Ovary (tissue), 9 donors: ENCODE measurements around the gene ZNF280D. TPM values are rescaled to one million over a fixed set of nuclear protein-coding genes. Genes with fewer than 3 reads are reported as not detected.

Source experiments
- DNase-seq, 5 donors: peaks; one replicate each; pipeline ENCODE4 v3.0.0-alpha.2; 2019 to 2020
- H3K27ac ChIP-seq, 2 donors: fragments of 200-600 bp; one replicate each; pipeline versions ENCODE4 v1.5.1 to v1.8.0; 2019 to 2022
- H3K27me3 ChIP-seq: fragments of 200-600 bp; one replicate; pipeline ENCODE4 v1.8.0; 2022
- H3K36me3 ChIP-seq: fragments of 200-600 bp; sonication (generic); one replicate; pipeline ENCODE4 v1.5.1; 2019
- H3K4me1 ChIP-seq: one replicate; pipeline ENCODE4 v1.8.1; 2013; ENCODE audit warnings: mild to moderate bottlenecking, moderate library complexity; ENCODE audit not compliant: insufficient read depth
- H3K4me3 ChIP-seq: fragments of 200-600 bp; sonication (generic); one replicate; pipeline ENCODE4 v1.5.1; 2017
- H3K9me3 ChIP-seq, 2 donors: fragments of 200-600 bp in 1 of 2; sonication (generic) in 1 of 2; one replicate each; pipeline versions ENCODE4 v1.5.1 to v1.8.1; 2013 to 2019; ENCODE audit warnings: mild to moderate bottlenecking in 1 of 2, moderate library complexity in 1 of 2
- CTCF ChIP-seq, 3 donors: fragments of 450-650 bp in 2 of 3; fragments of 200-600 bp in 1 of 3; IDR thresholded peaks; one replicate each; pipeline versions ENCODE4 v1.5.1 to v1.8.0; 2016 to 2022; ENCODE audit warnings: antibody characterized with exemption in 3 of 3, mild to moderate bottlenecking in 1 of 3
- EP300 ChIP-seq: sonication (generic); formaldehyde crosslinking; IDR thresholded peaks from one replicate; pipeline ENCODE4 v1.6.1; 2017; ENCODE audit warnings: antibody characterized with exemption
- POLR2A ChIP-seq: fragments of 450-650 bp; IDR thresholded peaks from one replicate; pipeline ENCODE4 v1.6.1; 2017; ENCODE audit warnings: antibody characterized with exemption, mild to moderate bottlenecking, moderate library complexity
- WGBS, 3 donors: extraction: QIAGEN DNeasy Blood & Tissue Kit in 1 of 3; methylation state at CpG; one replicate each; pipeline versions ENCODE4 v1.1.5 to v1.1.7; 2013 to 2017; 5-methylcytosine and 5-hydroxymethylcytosine counted together
- intact Hi-C, 4 donors: fragments of 100-400 bp; cut with DNase I; formaldehyde crosslinking; loops; one replicate each; pipeline versions ENCODE4 v1.11.0 to v1.15.1; 2022 to 2023
- polyA plus RNA-seq, 2 donors: library from polyadenylated mRNA; stranded (reverse); fragments of 200-250 nt in 1 of 2; fragments of 350-450 nt in 1 of 2; fragmentation: Illumina TruSeq in 1 of 2; extraction: RNeasy Lipid Tissue Mini Kit (QIAGEN cat#74804) in 1 of 2; gene quantifications; one replicate each; pipeline ENCODE4 v1.2.3, GENCODE V29; 2013 to 2014
- total RNA-seq, 7 donors: library from RNA; depleted of rRNA in 2 of 7; stranded (reverse); fragments of >200 nt in 2 of 7; fragmentation: NEBNext Ultra II Directional in 3 of 7; extraction: Animal tissue kit (Norgen Biotek cat#: 25700) in 3 of 7; gene quantifications; one replicate each; pipeline versions ENCODE4 v1.1.0 to v1.2.4, GENCODE V29; 2016 to 2023
- donor health status: DM: no; HTN: no; CAD: no; lungs with moderate emphysema.
- donor health status: DM: no; HTN: no; CAD: no.
- donor health status: Bipolar disorder and iron deficiency.
- donor health status: DM: yes; HTN: yes; CAD: no.
- donor health status: DM: no; HTN: no; CAD: no.
- donor health status: DM: yes; HTN: yes; CAD: no.

Gene ZNF280D
- total and polyA plus RNA-seq, 9 donors: 27.3 to 66.0 (median 50.4) TPM

DNA sequence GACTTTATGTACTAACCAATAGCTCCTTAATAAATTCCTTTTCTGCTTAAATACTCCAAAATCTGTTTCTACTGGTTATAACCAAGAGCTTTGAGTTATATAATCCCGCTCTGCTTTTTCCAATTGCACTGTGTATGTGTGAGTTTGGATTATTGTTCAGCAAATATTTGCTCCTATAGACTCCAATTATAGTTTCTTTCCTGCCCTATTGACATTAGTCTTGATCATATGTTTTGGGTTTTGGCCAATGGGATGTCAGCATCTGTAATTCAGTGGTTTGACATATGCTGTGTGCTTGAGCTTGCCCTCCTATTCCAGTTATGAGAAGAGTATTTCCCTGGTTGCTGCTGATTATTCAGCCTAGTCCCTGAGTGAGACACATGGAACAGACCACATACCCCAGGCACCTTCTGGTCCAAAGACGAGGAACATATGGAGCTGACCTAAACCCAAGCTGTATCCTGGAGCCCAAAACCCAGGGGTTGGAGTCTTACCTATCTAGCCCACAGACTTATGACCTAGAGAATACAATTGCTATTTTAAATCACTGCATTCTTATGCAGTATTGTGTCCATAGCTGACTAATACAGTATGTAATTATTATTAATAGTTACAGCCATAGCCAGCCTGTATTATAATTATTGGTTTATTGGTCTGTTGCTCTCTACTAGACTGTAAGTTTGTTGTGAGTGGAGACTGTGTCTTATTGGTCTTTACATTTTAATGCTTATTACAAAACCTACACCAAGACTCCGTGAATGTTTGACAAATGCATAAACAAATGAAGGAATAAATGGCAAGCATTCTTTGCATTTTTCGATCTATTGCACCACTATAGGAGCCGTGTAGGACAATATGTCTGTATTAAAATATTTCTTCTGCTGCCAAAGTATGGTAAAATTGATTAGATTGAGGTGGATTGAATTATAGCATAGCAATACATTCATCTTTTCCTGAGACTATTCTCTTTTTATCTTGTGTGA, 11.7 kb upstream of the ZNF280D start:
- 89% methylated on average over 5 of the region's 5 CpGs for WGBS, 3 donors

GRCh38 chr15:56741541-56741940, 8.2 kb upstream of the ZNF280D start:
- Histone ChIP-seq H3K4me1 (peaks cover 2% of the 10 kb centered on the region), H3K36me3 (no peaks in the 10 kb centered on the region), H3K4me3 (no peak overlapping the region), H3K27ac (no peak overlapping the region), H3K9me3 (no peaks in the 10 kb centered on the region), H3K27me3 (no peaks in the 10 kb centered on the region)
- no peak for DNase-seq
- no peak for TF ChIP-seq EP300
- TF ChIP-seq CTCF (IDR thresholded peaks at IDR 0.05): no peak
- TF ChIP-seq POLR2A: no peak
- intact Hi-C loops: no loop called here
- WGBS, 3 donors: 19 to 24% (median 23%) methylated on average over 2 of the region's 2 CpGs

More for the DNA sequence above, 11.7 kb upstream of the ZNF280D start:
- TF ChIP-seq EP300 (no peak), POLR2A (no peak), CTCF (IDR thresholded peaks at IDR 0.05) (no peak)
- Histone ChIP-seq H3K27ac (no peak overlapping the region), H3K36me3 (no peaks in the 10 kb centered on the region), H3K9me3 (no peaks in the 10 kb centered on the region), H3K27me3 (no peaks in the 10 kb centered on the region), H3K4me1 (no peaks in the 10 kb centered on the region), H3K4me3 (no peak overlapping the region)
- intact Hi-C loops: no loop called here
- DNase-seq: no peak

- Histone ChIP-seq H3K4me3 (no peak overlapping the region), H3K27ac (no peak overlapping the region), H3K4me1 (peaks cover 2% of the 10 kb centered on the region), H3K27me3 (no peaks in the 10 kb centered on the region), H3K9me3 (no peaks in the 10 kb centered on the region), H3K36me3 (no peaks in the 10 kb centered on the region)
- TF ChIP-seq CTCF (IDR thresholded peaks at IDR 0.05): no peak
- no peak for TF ChIP-seq POLR2A
- TF ChIP-seq EP300: no peak
- DNase-seq: no peak
- intact Hi-C loops: no loop called here
These were observed 6.8 kb upstream of the ZNF280D start for GRCh38 chr15:56739964-56740640.

DNA sequence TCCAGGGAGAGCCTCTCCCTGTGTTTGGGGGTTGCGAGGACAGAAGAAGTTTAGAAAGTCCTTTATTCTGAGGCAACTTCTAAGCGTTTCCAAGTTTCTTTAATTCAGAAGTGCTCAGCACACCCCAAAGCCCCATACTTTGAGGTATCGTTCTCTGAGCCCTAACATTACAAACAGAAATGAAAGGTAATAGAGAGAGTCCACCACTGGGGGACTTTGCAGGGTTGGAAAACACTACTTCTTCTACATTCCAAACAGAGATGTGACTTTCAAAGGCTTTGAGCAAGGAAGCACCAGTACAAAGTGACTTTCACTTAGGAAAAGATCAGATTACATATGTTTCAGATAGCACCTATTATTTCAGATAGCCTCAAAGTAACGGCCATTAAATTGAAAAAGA, 6.2 kb upstream of the ZNF280D start:
- no peak for TF ChIP-seq EP300
- no peak for TF ChIP-seq POLR2A
- no peak for TF ChIP-seq CTCF (IDR thresholded peaks at IDR 0.05)
- 90 to 91% (median 90%) methylated on average over 4 of the region's 4 CpGs for WGBS, 3 donors
- Histone ChIP-seq H3K27me3 (no peaks in the 10 kb centered on the region), H3K4me3 (no peak overlapping the region), H3K9me3 (no peaks in the 10 kb centered on the region), H3K36me3 (no peaks in the 10 kb centered on the region), H3K4me1 (peaks cover 2% of the 10 kb centered on the region), H3K27ac (no peak overlapping the region)
- intact Hi-C loops: no loop called here
- no peak for DNase-seq
